ENCODE data around the gene ZNF597. TPM values are rescaled to one million over a fixed set of nuclear protein-coding genes. Genes with fewer than 3 reads are reported as not detected.

Gene ZNF597
- total and polyA plus RNA-seq, 2 experiments from 2014 or later, result 1.2 to 2.4 TPM

GRCh38 chr16:3467182-3467581 is 23.9 kb upstream of the ZNF597 start:
- Histone ChIP-seq H3K79me2 (replicated peaks; ENCODE audit: insufficient read depth) (peaks cover 96% of the 10 kb centered on the region), H3K27me3 (ENCODE audit: insufficient read depth) (no peaks in the 10 kb centered on the region), H3K36me3 (ENCODE audit: insufficient read depth) (no peaks in the 10 kb centered on the region), H3F3A (replicated peaks; ENCODE audit: low read depth) (no peaks in the 10 kb centered on the region; the same call in 1 of the 2 replicates), H3K4me2 (no peak overlapping the region), H4K20me1 (replicated peaks; ENCODE audit: insufficient read depth) (peaks cover 19% of the 10 kb centered on the region), H3K4me3 (no peak overlapping the region), H3K4me1 (ENCODE audit: insufficient read depth) (peaks cover 25% of the 10 kb centered on the region), H2AFZ (no peak overlapping the region), H3K9me2 (ENCODE audit: insufficient read depth) (no peaks in the 10 kb centered on the region), H3K27ac (ENCODE audit: low read depth) (no peak overlapping the region)
- Mint-ChIP-seq H3K4me1 (peaks cover 56% of the 10 kb centered on the region), H3K27ac (no peak overlapping the region), H3K4me3 (no peak overlapping the region), H3K36me3 (ENCODE audit: low read depth) (peaks cover 25% of the 10 kb centered on the region), H3K27me3 (ENCODE audit: insufficient read depth, low read depth, poor library complexity) (peaks cover 14% of the 10 kb centered on the region), H3K9me3 (no peaks in the 10 kb centered on the region; the same call in 1 of the 3 replicates)
- TF ChIP-seq ZNF462 (CRISPR knock-in tag; IDR thresholded peaks at IDR 0.05), result no peak
- TF ChIP-seq JUNB (IDR thresholded peaks at IDR 0.05; ENCODE audit: unreplicated experiment), result no peak
- TF ChIP-seq ZNF331 (CRISPR knock-in tag; IDR thresholded peaks at IDR 0.05; ENCODE audit: low read depth), result no peak
- TF ChIP-seq CTCF (conservative IDR thresholded peaks at IDR 0.05; ENCODE audit: low read depth in 2 of 2), result no peak
- ATAC-seq, result no peak
- no peak for DNase-seq (ENCODE audit: low spot score)

Measured in GM23338 (cell line).